ENCODE measurements around the gene RYR1.
"Not testable (repeated sequence)": the region's sequence is repeated elsewhere in the genome, so short reads cannot be mapped to it uniquely, and the experiment has no call there.

RYR1 gene

DNA sequence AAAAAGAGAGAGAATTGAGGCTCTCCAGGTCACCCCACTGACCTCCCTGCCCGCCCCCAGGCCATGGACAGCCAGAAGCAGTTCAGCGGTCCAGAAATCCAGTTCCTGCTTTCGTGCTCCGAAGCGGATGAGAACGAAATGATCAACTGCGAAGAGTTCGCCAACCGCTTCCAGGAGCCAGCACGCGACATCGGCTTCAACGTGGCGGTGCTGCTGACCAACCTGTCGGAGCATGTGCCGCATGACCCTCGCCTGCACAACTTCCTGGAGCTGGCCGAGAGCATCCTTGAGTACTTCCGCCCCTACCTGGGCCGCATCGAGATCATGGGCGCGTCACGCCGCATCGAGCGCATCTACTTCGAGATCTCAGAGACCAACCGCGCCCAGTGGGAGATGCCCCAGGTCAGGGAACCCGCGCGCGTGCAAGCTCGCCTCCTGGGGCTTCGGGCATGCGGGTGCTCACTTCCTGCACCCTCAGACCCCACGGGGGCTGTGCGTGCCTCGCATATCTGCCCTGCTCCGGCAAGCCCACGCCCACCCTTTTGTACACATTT, 127.6 kb downstream of the RYR1 start:
- DNase-seq (ENCODE audit: low read depth, low spot score), result no peak

DNA sequence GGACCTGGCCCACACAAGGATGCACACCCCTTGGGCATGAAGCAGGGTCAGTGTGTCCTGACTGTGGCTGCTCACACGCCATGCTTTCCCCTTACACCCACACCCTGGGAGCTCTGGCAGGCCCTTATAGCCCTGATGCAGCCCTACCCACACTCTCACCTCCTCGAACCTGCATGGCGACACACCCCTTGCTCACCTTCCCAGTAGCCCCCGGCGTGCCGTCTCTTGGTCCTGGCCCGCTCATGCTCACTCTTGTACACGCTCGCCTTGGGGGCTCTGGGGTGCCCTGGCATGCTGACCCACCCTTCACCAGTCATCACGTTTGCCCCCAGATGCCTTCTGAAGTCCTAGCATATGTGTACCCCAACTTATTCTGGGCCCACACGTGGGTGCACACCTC, 128.2 kb downstream of the RYR1 start:
- DNase-seq (ENCODE audit: low read depth, low spot score), result no peak

DNA sequence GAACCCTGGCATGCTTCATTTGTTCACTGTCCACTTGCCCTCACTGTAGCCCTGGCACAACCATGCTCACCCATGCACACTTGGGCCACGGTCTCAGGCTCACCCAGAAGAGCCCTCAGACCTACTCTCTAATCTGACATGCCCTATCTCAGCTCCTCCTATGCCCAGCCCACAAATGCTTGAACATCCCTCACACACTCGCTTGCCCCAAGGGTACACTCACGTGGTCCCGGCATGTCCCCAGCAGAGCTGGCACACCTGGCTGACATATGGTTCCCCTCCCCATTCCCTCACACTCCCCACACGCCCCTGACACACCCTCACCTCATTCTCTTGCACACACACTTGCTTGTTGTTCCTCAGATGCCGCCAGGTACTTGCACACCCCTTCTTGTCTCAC, 128.6 kb downstream of the RYR1 start:
- no peak for DNase-seq (ENCODE audit: low read depth, low spot score)

DNA sequence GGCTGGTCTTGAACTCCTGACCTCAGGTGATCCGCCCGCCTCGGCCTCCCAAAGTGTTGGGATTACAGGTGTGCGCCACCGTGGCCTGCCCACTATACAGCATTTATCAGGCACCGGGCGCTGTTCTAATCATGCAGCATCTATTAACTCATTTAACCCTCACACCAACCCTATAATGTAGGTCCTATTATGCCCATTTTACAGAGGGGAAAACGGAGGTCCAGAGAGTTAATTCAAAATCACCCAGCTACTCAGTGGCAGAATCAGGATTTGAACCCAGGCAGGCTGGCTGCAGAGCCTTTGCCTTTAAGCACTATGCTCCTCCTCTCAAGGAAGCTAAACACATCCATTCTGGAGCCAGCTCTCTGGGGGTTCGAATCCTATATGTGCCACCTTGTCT, 130.0 kb downstream of the RYR1 start:
- DNase-seq (ENCODE audit: low read depth, low spot score), result no peak

DNA sequence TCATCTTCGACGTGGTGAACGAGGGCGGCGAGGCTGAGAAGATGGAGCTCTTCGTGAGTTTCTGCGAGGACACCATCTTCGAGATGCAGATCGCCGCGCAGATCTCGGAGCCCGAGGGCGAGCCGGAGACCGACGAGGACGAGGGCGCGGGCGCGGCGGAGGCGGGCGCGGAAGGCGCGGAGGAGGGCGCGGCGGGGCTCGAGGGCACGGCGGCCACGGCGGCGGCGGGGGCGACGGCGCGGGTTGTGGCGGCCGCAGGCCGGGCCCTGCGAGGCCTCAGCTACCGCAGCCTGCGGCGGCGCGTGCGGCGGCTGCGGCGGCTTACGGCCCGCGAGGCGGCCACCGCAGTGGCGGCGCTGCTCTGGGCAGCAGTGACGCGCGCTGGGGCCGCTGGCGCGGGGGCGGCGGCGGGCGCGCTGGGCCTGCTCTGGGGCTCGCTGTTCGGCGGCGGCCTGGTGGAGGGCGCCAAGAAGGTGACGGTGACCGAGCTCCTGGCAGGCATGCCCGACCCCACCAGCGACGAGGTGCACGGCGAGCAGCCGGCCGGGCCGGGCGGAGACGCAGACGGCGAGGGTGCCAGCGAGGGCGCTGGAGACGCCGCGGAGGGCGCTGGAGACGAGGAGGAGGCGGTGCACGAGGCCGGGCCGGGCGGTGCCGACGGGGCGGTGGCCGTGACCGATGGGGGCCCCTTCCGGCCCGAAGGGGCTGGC, 131.6 kb downstream of the RYR1 start:
- DNase-seq (ENCODE audit: low read depth, low spot score), result no peak

DNA sequence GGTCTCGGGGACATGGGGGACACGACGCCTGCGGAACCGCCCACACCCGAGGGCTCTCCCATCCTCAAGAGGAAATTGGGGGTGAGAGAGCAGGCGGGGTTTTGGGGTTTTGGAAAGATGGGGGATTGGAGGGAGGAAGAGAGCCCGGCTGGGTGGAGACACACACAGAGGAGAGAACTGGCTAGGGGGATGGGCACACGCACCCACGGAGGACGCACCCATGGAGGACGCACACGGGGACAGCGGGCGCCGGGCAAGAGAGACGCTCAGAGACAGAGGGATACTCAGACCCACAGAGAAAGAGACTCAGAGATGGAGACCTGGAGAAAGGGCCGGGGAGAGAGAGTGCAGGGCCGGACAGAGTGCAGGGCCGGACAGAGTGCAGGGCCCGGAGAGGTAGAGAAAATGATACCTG, 132.2 kb downstream of the RYR1 start:
- DNase-seq (ENCODE audit: low read depth, low spot score), result no peak

DNA sequence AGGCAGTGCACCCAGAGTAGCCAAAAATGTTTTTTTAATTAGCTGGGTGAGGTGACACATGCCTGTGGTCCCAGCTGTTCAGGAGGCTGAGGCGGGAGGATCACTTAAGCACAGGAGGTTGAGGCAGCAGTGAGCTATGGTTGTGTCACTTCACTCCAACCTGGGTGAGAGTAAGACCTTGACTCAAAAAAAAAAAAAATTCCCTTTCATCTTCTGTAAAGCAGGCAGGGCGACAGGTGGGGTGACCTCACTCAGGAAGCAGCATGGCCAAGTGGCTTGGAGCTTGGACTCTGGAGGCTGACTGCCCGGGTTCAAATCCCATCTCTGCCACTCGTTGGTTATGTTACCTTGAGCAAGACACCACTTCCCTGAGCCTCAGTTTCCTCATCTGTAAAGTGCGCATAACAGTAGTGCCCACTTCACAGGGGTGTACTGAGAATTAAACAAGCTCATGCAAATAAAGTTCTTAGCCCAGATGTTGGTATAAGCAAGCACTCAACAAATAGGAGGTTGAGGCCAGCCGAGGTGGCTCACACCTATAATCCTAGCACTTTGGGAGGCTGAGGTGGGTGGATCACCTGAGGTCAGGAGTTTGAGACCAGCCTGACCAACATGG, 136.0 kb downstream of the RYR1 start:
- no peak for DNase-seq (ENCODE audit: low read depth, low spot score)

DNA sequence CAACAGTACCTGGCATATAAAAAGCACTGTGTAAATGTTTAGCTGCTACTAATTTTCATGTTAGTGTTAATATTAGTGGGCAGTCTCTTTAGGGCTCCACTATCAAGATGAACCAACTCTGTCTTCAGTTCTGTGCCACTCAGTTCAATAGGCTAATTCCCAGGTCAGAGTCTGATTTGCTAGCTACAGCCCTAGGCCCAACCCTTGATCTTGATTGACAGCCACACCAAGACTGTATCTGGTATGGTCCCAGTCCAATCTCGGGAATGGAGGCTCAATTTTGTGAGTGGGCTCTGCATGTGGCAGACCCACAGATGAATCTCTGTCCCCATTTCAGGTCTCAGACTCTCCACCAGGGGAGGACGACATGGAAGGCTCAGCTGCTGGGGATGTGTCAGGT, 138.2 kb downstream of the RYR1 start:
- DNase-seq (ENCODE audit: low read depth, low spot score), result no peak

DNA sequence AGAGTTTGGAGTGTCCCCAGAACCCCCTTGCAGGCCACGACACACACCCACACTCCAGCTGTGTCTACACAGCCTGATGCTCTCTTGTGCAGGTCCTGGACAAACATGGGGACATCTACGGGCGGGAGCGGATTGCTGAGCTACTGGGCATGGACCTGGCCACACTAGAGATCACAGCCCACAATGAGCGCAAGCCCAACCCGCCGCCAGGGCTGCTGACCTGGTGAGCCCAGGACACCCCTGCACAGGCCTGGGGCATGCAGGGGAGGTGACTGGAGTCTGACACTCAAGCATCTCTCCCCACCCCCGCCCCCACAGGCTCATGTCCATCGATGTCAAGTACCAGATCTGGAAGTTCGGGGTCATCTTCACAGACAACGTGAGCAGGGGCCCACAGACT, 144.3 kb downstream of the RYR1 start:
- DNase-seq (ENCODE audit: low read depth, low spot score), result no peak

DNA sequence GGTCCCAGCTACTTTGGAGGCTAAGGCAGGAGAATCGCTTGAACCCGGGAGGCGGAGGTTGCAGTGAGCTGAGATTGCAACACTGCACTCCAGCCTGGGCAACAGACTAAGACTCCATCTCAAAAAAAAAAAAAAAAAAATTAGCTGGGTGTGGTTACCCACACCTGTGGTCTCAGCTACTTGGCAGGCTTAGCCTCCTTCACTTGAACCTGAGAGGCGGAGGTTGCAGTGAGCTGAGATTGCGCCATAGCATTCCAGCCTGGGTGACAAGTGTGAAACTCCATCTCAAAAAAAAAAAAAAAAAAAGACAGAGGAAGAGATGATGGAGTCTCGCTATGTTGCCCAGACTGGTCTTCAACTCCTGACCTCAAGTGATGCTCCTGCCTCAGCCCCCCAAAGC, 145.8 kb downstream of the RYR1 start:
- not testable (repeated sequence) for DNase-seq (ENCODE audit: low read depth, low spot score)

DNA sequence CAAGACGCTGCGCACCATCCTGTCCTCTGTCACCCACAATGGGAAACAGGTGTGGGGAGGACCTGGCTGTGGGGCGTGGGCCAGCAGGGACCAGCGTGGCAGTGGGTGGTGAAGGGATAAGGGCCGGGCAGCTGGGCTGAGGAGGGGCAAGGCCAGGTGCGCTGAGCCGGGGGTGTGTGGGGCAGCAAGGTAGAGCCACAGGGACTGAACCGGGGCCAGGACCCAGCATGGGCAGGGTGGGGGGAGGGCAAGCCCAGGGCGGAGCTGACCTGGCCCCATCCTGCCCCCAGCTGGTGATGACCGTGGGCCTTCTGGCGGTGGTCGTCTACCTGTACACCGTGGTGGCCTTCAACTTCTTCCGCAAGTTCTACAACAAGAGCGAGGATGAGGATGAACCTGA, 146.6 kb downstream of the RYR1 start:
- DNase-seq (ENCODE audit: low read depth, low spot score), result no peak

DNA sequence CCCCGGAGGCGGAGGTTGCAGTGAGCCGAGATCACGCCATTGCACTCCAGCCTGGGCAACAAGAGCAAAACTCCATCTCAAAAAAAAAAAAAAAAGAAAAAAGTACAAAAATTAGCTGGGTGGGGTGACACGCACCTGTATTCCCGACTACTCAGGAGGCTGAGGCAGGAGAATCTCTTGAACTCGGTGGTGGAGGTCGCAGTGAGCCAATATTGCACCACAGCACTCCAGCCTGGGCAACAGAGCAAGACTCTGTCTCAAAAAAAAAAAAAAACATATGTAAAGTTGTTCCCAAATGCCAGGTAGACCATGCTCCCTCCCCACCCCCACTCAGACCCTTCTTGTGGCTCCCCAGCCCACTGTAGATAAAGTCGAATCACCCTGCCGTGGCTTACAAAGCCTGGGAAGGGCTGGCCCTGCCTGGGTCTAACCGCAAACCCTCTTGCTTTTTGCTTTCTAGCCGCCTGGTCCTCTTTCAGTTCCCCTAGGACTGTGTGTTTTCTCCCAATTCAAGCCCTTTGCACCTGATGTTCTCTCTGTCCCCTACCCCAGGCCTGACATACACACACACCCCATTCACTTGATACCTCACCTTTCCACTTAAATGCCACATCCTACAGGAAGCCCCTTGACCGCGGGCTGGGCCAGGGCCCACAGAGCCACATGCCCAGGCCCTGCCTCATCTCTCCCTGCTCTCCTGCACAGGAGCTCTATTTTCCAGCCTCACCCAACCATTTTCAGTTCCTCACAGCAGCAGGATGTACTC, 149.9 kb downstream of the RYR1 start:
- no peak for DNase-seq (ENCODE audit: low read depth, low spot score)

DNA sequence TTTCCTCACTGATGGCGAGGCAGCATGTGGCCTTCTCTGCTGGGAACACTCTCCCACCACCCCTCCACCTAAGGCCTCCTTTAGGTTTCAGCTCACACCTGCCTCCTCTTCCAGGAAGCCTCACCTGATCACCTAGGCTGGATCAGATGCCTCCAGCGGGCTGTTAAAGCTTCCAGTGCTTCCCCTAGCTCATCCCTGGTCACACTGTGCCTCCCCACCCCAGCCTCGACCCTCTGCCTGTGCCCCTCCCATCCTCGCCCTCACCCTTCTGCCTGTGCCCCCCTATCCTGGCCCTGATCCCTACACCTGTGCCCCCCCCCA, 150.5 kb downstream of the RYR1 start:
- no peak for DNase-seq (ENCODE audit: low read depth, low spot score)

DNA sequence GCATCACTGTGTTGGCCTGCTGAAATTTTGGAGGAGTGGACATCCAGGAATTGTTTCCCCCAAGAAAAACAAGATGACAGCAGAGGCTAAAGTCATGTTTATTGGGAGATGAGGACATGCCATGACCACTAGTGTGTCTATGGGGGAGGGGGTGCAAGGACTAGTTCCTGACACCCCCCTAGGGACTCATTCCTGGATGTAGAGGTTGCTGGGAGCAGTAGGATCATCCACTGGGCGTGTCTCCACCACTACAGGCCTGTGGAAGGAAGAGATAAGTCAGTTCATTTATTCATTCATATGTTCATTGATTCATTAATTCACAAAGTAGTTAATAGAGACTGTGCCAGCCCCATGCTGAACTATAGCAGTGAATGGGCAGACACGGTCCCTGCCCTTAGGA, 154.1 kb downstream of the RYR1 start:
- DNase-seq (ENCODE audit: low read depth, low spot score), result no peak

DNA sequence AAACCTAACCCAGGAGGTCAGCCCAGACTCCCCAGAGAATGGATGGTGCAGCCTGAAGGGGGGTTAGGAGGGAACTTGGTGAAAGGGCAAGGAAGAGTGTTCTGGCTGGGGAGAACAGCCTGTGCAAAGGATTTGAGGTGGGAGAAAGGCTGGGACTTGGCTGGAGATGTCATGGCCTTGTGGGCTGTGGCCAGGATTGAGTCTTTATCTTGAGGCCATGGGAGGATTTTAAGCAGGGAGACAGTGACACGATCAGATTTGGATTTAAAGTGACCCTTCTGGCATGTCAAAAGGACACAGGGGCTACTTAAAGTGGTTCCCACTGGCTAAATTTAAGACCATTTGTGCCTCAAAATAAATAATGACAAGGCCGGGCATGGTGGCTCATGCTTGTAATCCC, 154.6 kb downstream of the RYR1 start:
- no peak for DNase-seq (ENCODE audit: low read depth, low spot score)

DNA sequence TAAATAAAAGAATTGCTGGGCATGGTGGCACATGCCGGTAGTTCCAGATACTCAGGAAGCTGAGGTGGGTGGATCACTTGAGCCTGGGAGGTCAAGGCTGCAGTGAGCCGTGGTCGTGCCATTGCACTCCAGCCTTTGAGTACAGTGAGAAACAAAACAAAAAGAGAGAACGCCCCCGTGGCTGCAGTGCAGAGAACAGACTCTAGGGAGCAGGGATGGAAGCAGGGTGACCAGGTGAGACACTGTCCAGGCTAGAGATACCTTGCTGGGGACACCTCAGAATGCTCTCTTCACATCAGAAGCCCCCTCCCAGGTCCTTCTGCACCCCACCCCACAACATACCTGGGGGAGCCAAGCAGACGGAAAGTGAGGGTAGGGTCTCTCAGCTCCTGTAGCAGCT, 159.4 kb downstream of the RYR1 start:
- DNase-seq (ENCODE audit: low read depth, low spot score), result peak; percentile 27

DNA sequence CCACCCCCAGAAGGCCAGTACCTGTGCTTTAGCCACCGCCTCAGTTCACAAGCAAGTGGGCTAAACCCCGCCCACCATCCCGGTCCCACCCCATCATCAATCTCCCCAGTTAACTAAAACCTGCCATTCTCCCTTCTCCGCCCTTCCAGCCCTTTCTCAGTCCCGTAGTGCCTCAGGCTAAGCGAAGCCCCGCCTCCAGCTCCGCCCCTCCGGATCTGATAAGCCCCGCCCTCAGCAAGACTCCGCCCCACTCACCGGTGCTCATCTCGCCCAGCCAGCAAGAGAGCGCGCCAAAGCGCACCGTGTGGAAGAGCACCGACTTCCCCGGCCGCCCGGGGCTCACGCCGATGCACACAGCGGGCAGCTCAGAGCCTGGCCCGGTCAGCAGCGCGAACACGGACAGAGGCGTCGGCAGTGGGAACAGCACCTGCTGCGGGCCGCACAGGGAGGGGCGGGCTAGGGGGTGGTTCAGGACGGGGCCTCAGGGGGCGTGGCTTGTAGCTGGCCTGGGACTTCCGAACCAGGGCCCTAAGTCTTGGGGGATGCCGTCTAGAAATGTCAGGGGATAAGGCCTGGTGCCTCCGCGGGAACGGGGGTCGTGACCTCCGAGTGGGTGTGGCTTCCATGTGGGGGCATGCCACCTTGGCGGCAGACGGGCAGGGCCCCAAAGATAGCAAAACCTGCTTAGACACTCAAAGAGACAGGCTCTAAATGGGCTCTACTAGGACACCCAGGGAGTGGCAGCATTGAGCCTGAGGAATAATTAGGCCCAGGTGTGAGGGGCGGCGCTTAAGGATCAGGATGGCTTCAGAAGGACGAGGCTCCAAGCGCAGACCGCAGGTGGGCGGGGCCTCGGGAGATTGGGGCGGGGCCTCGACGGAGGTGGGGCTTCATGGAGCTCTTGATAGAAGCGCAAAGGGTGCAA, 162.8 kb downstream of the RYR1 start:
- peak; percentile 99 for DNase-seq (ENCODE audit: low read depth, low spot score)

DNA sequence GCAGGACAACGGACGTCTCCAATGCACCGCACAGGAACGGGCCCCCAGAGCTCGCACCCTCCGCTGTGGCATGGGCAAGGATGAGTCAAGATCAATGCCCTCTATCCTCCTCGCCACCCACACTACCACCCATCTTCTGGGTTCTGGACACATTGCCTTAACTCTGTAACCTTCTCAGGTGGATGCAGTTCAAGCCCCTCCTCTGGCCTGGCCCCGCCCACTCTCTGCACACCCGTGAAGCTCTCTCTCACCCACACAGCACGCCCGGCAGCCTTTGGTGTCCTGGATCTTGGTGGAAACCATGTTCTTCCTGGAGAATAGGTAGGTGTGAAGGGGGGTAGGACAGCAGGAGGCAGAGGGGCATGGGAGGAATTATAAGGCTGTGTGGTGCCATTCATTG, 163.6 kb downstream of the RYR1 start:
- DNase-seq (ENCODE audit: low read depth, low spot score), result no peak

DNA sequence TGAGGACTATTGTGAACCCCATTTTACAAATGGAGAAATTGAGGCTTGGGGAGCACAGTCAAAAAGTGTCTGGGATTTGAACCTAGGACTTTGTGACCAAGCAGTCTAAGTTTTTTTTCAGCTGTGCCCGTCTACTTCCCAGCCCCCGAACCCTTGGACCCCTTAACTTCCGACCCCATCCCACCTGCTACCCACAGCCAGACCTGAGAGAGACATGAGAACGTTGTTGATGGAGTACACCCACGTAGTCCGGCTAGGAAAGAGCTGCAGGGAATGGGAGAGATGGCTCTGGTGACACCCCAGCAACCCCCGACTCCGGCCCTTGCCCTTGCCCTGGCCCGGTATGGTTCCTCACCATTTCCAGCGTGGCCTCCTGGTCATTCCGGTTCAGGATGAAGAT, 166.2 kb downstream of the RYR1 start:
- DNase-seq (ENCODE audit: low read depth, low spot score), result no peak

DNA sequence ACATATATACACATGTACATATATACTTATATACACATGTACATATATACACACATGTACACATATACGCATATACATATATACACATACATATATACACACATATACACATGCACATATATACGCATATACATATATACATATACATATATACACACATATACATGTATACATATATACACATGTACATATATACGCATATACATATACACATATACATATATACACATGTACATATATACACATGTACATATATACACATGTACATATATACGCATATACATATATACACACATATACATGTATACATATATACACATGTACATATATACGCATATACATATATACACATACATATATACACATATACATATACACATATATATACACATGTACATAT, 169.4 kb downstream of the RYR1 start:
- DNase-seq (ENCODE audit: low read depth, low spot score), result not testable (repeated sequence)

DNA sequence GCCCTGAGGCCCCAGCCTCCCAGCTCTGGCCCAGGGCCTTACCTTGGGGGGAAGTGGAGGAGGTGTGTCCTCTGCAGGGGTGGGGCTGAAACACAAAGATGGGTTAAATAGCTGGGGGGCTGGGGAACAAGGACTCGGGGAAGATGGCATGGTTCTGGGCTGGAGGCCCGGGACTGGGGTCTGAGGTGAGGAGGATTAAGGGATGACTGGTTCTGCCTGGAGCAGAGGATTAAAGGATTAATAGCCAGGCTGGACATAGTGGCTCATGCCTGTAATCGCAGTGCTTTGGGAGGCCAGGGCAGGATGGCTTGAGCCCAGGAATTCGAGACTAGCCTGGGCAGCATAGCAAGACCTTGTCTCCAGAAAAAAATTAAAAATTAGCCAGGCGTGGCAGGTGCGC, 172.6 kb downstream of the RYR1 start:
- peak; percentile 29 for DNase-seq (ENCODE audit: low read depth, low spot score)

DNA sequence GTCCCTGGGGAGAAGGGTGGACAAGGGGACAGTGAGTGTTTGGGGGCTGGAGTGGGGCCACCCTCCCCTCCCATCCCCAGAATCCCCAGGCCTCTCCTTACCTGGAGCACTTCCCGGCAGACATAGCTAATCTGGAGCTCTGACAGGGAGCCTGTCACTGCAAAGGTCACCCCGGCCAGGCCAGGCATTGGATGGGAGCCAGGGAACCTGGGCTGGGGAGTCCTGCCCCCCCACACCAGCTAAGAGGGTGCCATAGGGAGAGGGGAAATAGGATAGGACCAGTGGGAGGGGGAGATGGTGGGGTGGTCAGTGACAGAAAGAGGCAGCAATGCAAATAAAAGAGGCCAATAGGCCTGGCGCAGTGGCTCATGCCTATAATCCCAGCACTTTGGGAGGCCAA, 180.8 kb downstream of the RYR1 start:
- no peak for DNase-seq (ENCODE audit: low read depth, low spot score)
